ENCODE data around the gene TCHH. TPM values are rescaled to one million over a fixed set of nuclear protein-coding genes. Genes with fewer than 3 reads are reported as not detected.

The TCHH gene
- total RNA-seq, 1 experiment from 2014 or later = 0.05 TPM

DNA sequence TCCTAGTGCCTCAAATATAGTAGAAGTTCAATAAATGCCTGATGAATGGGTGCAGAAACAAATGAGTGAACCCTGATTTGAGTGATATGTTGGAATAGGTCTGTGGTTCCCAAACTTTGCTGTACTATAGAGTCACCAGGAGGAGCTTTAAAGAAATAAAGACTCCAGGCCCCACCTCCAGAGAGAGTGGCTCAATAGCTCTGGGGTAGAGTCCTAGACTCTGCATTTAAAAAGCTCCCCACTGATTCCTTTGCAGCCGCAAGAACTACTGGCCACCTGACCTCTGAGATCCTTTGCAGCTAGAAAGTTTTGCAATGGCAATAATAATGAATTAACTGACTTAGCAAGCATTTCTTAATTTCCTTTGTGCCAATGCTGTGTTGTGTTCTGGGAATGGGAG is 47.3 kb downstream of the TCHH start:
- peaks cover 22% of the 10 kb centered on the region for H3K27me3 ChIP-seq (replicated peaks)
- no peak overlapping the region for H3K4me3 ChIP-seq
- no peak overlapping the region for H3K27ac ChIP-seq
- no peaks in the 10 kb centered on the region for H3K36me3 ChIP-seq
- no peaks in the 10 kb centered on the region for H3K9me3 ChIP-seq (replicated peaks)
- H3K4me1 ChIP-seq (replicated peaks) = no peaks in the 10 kb centered on the region
- no peak for DNase-seq (ENCODE audit: low read depth in 1 of 2, low spot score in 2 of 2)

DNA sequence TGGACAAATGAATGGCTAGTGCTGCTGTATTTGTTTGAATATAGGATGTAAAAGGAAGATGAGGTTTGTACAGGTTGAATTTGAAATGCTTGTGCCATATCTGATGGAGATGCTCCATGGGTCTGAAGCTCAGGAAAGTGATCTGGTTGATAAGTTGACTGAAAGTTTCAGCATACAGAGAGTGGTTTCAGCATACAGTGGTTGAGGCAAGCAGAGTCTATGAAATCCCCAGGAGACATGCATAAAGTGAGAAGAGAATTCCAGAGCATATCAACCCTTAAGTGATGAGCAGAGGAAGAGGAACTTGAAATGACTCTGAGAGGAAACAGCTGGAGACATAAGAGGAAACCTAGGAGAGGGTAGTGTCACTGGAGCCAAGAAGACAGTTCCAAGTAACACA is 48.1 kb downstream of the TCHH start:
- H3K4me3 ChIP-seq = no peak overlapping the region
- peaks cover 22% of the 10 kb centered on the region for H3K27me3 ChIP-seq (replicated peaks)
- H3K36me3 ChIP-seq = no peaks in the 10 kb centered on the region
- H3K9me3 ChIP-seq (replicated peaks) = no peaks in the 10 kb centered on the region
- no peak overlapping the region for H3K27ac ChIP-seq
- DNase-seq (ENCODE audit: low read depth in 1 of 2, low spot score in 2 of 2) = no peak
- no peaks in the 10 kb centered on the region for H3K4me1 ChIP-seq (replicated peaks)

DNA sequence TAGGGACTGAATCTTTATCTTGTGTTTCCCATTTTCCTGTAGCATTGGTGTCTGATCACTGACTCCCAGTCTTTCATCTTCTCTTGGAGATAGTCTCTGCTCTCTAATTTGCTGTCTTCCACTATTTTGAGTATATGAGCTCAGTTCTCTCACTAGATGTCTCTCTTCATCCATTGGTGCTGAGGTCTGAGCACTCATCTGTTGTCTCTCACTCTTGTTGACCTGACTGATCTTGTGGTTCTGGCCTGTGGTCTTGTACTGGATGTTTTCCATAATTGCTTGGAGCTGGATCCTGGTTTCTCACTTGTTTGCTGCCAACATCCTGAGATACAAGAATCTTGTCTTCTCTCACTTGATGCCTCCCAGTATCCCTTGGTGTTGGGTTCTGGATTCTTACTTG is 53.3 kb downstream of the TCHH start:
- H3K27me3 ChIP-seq (replicated peaks) = peaks cover 18% of the 10 kb centered on the region

More for the DNA sequence above, 53.3 kb downstream of the TCHH start:
- H3K9me3 ChIP-seq (replicated peaks) = no peaks in the 10 kb centered on the region
- DNase-seq (ENCODE audit: low read depth in 1 of 2, low spot score in 2 of 2) = no peak
- H3K36me3 ChIP-seq = no peaks in the 10 kb centered on the region
- H3K4me3 ChIP-seq = no peak overlapping the region
- no peaks in the 10 kb centered on the region for H3K4me1 ChIP-seq (replicated peaks)
- no peak overlapping the region for H3K27ac ChIP-seq

Other genes starting within 250 kb of the TCHH start
- 7.5 and 9.5 TPM in 2 replicates for gene THEM4, start 205.9 kb downstream of the TCHH start, total RNA-seq (2014; rRNA removed; shearing (Covaris generic))
- gene S100A10, start 121.6 kb downstream of the TCHH start, total RNA-seq (2014; rRNA removed; shearing (Covaris generic)) = 90.2 and 151 TPM in 2 replicates
- 228 and 284 TPM in 2 replicates for gene S100A11, start 78.4 kb downstream of the TCHH start, total RNA-seq (2014; rRNA removed; shearing (Covaris generic))
- gene TCHHL1, start 26.4 kb downstream of the TCHH start, total RNA-seq (2014; rRNA removed; shearing (Covaris generic)) = not detected in 2 replicates
- gene RPTN, start 43.8 kb upstream of the TCHH start, total RNA-seq (2014; rRNA removed; shearing (Covaris generic)) = not detected in 2 replicates
- gene HRNR, start 108.7 kb upstream of the TCHH start, total RNA-seq (2014; rRNA removed; shearing (Covaris generic)) = 0.03 TPM in 1 of 2 replicates, not detected in the other
- gene FLG, start 209.8 kb upstream of the TCHH start, total RNA-seq (2014; rRNA removed; shearing (Covaris generic)) = 0.05 and 0.06 TPM in 2 replicates
- gene FLG2, start 244.6 kb upstream of the TCHH start, total RNA-seq (2014; rRNA removed; shearing (Covaris generic)) = not detected in 2 replicates